Kasumi-1 (cell line): ENCODE results near the gene SULT1B1.
"Not testable (repeated sequence)": the region's sequence is repeated elsewhere in the genome, so short reads cannot be mapped to it uniquely, and the experiment has no call there.

Experiments
- DNase-seq, 2 experiments: peaks; one replicate each; lab custom pipeline; 2025; lab: John Stamatoyannopoulos, UW

The SULT1B1 gene

DNA sequence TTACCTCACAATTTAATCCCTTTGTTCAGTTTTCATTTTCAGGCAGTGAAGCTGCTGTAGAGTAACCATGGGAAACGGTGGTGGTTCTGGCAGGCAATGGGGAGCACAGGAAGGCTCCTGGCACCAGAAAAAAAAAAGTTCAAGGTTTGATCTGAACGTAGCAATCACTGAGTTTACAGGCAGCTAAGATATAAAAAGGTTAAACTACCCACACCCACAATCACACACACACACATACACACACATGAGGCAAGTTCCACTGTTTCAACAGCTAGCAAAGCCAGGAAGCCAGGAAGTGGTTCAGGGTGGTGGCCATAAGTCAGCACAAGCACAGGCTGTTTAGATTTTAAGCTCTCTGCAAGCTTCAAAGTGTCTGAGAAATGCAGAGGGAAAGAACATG is at the start of gene SULT1B1:
Gene SULT1B1 (minus strand): TSS at position 166 of the 400 bp plus-strand sequence. CDS start 5,403 bp downstream, outside the sequence.
- DNase-seq: peak; percentile 80

- no peak for DNase-seq
These were observed 40.2 kb upstream of the SULT1B1 start for GRCh38 chr4:69800599-69800998.

DNA sequence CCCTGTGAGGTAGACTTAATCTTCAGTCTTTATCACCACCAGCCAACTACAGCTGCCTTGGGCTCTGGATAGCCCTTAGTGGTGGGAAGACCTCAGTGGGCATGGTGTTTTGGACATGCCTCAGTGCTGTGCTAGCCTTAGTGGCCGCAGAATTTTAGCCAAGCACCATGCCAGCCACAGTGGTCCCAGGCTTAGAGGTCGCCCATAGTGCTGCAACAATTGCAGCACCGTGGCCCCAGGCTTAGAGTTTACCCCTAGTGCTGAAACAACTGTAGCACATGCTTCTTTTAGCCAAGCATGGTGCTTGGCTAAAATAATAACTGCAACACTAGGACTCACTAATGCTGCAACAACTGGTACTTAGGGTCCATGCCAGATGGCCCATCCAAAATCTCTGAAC is 38.9 kb upstream of the SULT1B1 start:
- DNase-seq: no peak

DNA sequence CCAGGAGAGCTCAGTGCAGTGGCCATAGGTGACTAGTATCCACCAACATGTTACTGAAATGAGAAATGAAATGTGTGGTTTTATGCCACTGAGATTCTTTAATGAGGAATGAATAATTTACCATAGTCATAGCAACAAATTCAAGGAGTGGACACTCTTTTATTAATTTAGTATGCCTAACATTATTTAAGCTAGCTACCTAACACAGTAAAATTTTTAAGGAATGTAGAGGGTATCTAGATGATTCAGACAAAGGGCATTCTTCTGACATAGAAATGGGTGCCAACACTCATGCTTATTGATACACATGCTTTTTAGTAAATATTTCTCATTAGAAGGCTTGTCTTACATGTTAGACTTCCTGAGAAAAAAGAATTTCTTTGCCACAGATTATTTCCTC is 33.3 kb upstream of the SULT1B1 start:
- DNase-seq: no peak

DNA sequence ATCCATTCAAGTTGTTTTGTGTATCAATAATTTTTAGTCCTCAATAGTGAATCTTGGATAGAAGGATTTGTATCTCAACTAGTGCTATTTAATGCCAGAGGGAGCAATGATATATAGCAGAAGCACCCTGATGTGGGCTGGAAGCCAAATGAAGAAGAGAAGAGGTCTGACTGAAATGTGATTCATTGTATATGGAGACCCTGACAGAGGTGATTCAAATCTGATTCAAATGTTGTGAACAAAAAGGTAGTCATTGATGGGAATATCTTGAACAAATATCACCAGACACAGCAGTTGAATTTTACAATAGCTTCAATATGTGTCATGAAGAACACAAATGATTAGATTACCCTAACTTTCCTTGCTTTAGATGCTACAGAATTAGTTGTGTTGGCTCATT is 27.5 kb upstream of the SULT1B1 start:
- no peak for DNase-seq

DNA sequence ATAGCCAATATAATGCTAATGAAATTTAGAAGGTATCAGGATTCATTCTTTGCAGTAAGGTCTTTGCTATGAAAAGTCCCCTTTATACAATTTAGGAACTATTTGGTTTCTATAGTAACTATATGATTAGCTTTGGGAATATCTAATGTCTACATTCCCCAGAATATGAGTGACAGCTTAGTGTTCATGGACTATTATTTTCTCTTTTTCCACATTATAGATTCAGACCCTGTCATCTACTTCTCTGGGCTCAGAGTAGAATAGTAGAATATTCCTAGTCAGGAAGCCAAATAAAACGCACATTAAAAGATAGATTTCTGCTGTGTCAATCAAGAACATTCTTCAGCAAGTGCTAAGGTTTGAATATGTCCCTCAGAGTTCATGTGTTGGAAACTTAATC is 26.1 kb upstream of the SULT1B1 start:
- no peak for DNase-seq

DNA sequence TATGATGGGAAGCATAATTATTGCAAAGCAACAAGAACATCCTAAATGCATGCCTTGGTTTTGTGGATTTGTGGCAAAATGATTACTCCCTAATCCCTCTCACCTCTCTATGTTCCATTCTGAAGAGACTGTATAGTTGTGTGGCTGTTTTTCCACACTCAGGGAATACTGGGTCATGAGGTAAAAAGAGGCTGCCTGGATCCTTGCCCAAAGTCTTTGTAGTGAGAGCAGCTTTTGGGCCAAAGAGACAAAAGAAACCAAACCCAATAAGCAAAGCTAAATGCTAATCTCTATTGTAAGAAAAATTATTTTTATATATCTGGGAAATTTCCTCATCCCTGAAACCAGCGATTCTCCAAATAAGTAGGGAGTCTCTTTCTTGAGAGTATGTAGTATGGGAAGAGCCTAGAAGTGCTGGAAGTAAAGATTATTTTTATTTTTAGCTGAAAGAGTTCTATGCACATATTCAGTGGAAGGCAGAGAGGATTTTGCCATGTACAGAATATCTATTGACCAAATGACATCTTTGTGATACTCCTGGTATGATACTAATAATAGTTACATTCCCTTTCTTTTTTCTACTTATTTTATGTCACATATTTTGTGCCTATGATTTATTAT is 24.9 kb upstream of the SULT1B1 start:
- DNase-seq: no peak

GRCh38 chr4:69782651-69783310 is 22.4 kb upstream of the SULT1B1 start:
- DNase-seq: no peak

GRCh38 chr4:69781458-69782418 is 21.3 kb upstream of the SULT1B1 start:
- DNase-seq: no peak

GRCh38 chr4:69780141-69780540 is 19.7 kb upstream of the SULT1B1 start:
- DNase-seq: no peak

DNA sequence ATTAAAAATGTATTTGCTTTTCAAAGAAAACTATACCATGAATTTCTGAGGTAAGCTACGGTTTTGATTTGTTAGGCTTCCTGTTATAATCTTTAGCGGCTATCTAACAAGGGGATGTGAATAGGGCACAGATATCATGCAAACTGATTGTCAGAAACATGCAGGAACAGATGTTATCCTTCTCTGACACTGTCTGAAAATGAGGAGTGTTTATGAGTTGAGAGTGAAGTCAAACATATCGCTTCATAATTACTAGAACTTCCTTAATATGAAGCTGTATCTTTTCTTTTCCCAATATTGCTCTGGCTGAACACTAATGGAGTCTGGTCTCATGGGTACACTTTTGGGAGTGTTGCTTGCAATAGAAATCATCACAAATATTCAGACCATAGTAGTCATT is 16.3 kb upstream of the SULT1B1 start:
- no peak for DNase-seq

DNA sequence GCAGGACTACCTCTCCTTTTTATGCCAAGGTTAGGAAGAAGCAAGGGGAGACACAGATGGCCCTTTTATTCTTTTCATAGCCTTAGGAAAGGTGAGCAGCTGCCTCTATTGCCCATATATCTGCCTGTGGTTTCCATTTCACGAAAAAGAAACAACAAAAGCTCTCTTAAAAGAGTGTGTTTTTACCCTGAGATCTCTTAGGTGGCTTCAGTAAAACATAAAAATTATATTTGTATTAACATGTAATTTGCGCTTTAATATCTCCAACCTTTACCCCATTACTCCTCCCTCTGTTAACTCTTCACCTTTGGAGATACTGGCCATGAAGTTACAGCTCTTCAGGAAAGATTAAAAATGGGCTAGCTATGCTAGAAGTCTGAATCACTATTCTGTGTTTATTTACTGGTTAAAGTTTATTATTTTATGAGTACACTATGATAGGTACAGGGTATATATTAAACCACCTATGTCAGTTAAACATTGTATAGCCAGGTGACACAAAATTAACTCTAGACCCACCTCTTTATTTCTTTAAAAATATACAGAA is 15.0 kb upstream of the SULT1B1 start:
- DNase-seq: no peak

DNA sequence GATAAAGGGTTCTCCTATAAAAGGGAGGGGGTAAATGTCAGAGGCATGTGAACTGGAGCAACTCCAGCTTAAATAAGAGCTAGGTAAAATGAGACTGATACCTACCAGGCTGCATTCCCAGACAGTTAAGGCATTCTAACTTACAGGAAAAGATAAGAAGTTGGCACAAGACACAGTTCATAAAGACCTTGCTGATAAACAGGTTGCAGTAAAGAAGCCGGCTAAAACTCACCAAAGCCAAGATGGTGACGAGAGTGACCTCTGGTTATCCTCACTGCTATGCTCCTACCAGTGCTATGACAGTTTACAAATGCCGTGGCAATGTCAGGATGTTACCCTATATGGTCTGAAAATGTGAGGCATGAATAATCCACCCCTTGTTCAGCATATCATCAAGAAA is 13.1 kb upstream of the SULT1B1 start:
- DNase-seq: no peak

GRCh38 chr4:69768554-69768953 is 8.1 kb upstream of the SULT1B1 start:
- DNase-seq: not testable (repeated sequence)

DNA sequence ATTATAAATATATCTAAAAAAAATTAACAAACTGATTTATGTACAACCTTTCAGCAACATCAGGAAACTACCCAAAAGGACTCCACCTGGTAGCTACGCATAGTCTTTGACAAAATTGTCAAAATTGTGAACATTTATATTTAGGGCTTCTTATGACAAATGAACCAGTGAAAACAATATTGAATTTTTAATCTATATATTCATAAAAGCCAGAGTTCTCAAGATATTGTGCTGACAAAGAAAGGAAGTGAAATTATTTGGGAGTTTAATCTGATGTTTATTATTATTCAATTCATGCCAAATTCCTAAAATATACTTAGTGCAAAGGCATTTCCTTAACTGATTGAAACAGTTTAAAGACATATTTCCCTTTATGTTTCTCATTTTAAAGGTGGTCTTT is 5.3 kb upstream of the SULT1B1 start:
- no peak for DNase-seq

DNA sequence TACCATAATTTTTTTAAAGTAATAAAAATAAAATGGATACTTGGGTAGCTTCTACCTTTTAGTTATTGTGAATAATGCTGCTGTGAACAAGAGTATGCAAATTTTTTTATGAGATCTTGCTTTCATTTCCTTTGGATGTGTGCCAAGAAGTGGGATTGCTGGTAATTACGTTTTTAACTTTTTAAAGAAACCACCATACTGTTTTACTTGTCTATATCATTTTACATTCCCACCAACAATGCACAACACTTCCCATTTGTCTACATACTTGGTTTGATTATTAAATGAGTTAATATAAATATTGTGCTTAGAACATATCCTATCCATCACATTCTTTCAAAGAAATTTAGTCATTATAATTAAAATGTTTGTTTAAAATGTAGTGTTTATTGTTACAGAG is 3.9 kb upstream of the SULT1B1 start:
- DNase-seq: no peak

GRCh38 chr4:69763233-69763632 is 2.8 kb upstream of the SULT1B1 start:
- DNase-seq: no peak

DNA sequence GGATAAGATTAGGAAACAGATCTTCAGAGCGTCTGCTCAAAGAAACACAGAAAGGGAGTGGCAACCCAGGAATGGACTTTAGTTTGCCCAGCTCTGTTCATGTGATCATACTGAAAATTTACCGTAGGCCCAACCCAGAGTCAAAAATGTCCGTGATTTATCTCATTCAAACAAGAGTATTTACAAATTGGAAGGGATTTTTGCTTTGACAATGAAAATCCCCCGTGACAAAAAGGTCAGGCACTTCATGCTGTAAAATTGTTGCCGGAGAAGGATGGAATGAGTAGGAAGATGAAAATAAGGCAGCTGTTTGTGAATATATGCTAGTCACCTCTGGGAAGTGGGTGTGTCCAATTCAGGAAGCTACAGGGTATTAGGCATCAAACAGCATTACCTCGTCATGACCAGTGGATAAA is 1.2 kb downstream of the SULT1B1 start:
- DNase-seq: peak in 1 of 2 experiments; percentile 4

- no peak for DNase-seq
These were observed 3.0 kb downstream of the SULT1B1 start for GRCh38 chr4:69757464-69757863.

DNA sequence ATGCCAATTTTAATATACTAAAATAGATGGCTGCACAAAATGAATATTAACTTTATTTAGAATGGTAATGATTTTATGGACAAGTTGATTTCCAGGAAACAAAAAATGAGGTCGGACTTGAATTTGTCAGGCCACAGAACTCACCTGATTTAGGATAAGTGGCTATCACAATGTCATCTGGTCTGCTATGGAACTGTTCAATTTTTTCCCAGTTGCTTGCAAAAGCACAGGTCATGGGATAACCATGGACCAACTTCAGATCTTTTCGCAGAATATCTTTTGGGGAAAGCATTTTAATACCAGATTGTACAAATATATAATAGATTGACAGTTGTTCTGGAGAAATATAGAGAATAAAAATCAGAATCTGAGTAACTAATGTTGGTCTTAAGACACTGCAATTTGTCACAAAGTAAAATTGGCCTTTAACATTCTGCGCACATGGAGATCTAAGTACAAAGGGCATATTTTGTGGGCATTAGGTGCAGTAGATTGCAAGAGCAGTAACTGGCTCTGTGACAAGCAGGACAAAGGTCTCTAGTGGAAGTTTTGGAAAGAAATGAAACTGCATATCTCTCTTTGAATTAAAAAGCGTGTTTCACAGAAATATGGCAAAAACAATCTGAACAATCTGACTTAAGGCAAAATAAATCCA is 5.4 kb downstream of the SULT1B1 start:
- no peak for DNase-seq

- no peak for DNase-seq
These were observed 6.7 kb downstream of the SULT1B1 start for GRCh38 chr4:69753686-69754085.

- no peak for DNase-seq
These were observed 10.1 kb downstream of the SULT1B1 start for GRCh38 chr4:69750346-69750745.
